ENCODE measurements around the gene NTN4.

GRCh38 chr12:95739561-95740313 is 50.8 kb downstream of the NTN4 start:
- TF ChIP-seq POLR2AphosphoS5 (IDR thresholded peaks at IDR 0.05; ENCODE audit: low read depth, low read length) (no peak), TAF1 (IDR thresholded peaks at IDR 0.05; ENCODE audit: borderline replicate concordance, insufficient read depth, low read length) (no peak), REST (IDR thresholded peaks at IDR 0.05; ENCODE audit: insufficient read depth in 1 of 2, low read depth in 2 of 2, low read length in 2 of 2) (no peak), FOXP2 (optimal IDR thresholded peaks at IDR 0.05; ENCODE audit: borderline replicate concordance, extremely low read depth, extremely low read length, insufficient read depth) (no peak)

Data from PFSK-1 (cell line).